Stomach (tissue), 9 donors: ENCODE data around the gene TAF4. TPM values are rescaled to one million over a fixed set of nuclear protein-coding genes. Genes with fewer than 3 reads are reported as not detected.

Experiments used
- DNase-seq, 2 donors: peaks; one replicate each; pipeline versions ENCODE4 v3.0.0 to v3.0.0-alpha.2; 2013 to 2019
- H3K27ac ChIP-seq, 5 donors: fragments of 200-600 bp in 4 of 5; sonication (generic) in 4 of 5; one replicate each; pipeline ENCODE4 v1.5.1; 2013 to 2019; ENCODE audit warnings: mild to moderate bottlenecking in 1 of 5, moderate library complexity in 1 of 5
- H3K27me3 ChIP-seq, 3 donors: fragments of 200-600 bp; sonication (generic); one replicate each; pipeline ENCODE4 v1.5.1; 2017 to 2019; ENCODE audit warnings: mixed run types in 1 of 3
- H3K36me3 ChIP-seq, 4 donors: fragments of 200-600 bp; sonication (generic); 1 replicate in 3 of 4; 2 replicates in 1 of 4; pipeline ENCODE4 v1.5.1; 2016 to 2019
- H3K4me1 ChIP-seq, 4 donors: fragments of 200-600 bp; sonication (generic); one replicate each; pipeline ENCODE4 v1.5.1; 2016 to 2019
- H3K4me3 ChIP-seq, 4 donors: fragments of 200-600 bp; sonication (generic) in 3 of 4; one replicate each; pipeline ENCODE4 v1.5.1; 2016 to 2019; ENCODE audit warnings: mild to moderate bottlenecking in 1 of 4
- H3K9me3 ChIP-seq, 4 donors: fragments of 200-600 bp; sonication (generic); one replicate each; pipeline ENCODE4 v1.5.1; 2016 to 2019
- CTCF ChIP-seq, 7 experiments: fragments of 450-650 bp in 4 of 7; fragments of 200-600 bp in 3 of 7; sonication (generic) in 3 of 7; IDR thresholded peaks; one replicate each; pipeline ENCODE4 v1.5.1; 2016 to 2019; ENCODE audit warnings: antibody characterized with exemption in 7 of 7, control low read depth in 2 of 7, mild to moderate bottlenecking in 1 of 7
- EP300 ChIP-seq: sonication (generic); formaldehyde crosslinking; IDR thresholded peaks from one replicate; pipeline ENCODE4 v1.6.1; 2017; ENCODE audit warnings: antibody characterized with exemption
- POLR2A ChIP-seq, 4 donors: fragments of 450-650 bp; IDR thresholded peaks; one replicate each; pipeline ENCODE4 v1.6.1; 2016; ENCODE audit warnings: antibody characterized with exemption in 4 of 4, control low read depth in 2 of 4, mild to moderate bottlenecking in 1 of 4, moderate library complexity in 1 of 4
- POLR2AphosphoS5 ChIP-seq, 3 donors: sonication (generic); formaldehyde crosslinking; IDR thresholded peaks; one replicate each; pipeline ENCODE4 v1.6.1; 2016; ENCODE audit warnings: antibody characterized with exemption in 3 of 3
- WGBS, 5 donors: extraction: QIAGEN DNeasy Blood & Tissue Kit in 3 of 5; methylation state at CpG; one replicate each; pipeline versions ENCODE4 v1.1.5 to v1.1.7; 2013 to 2018; 5-methylcytosine and 5-hydroxymethylcytosine counted together
- intact Hi-C: fragments of 100-400 bp; cut with DNase I; formaldehyde crosslinking; loops from one replicate; pipeline ENCODE4 v1.15.1; 2023; ENCODE audit warnings: low total_unique reads
- polyA plus RNA-seq, 3 donors: library from polyadenylated mRNA; stranded (reverse); fragments of 200-250 nt; gene quantifications; one replicate each; pipeline ENCODE4 v1.2.3, GENCODE V29; 2013
- total RNA-seq, 5 donors: library from RNA; depleted of rRNA; stranded (reverse); fragments of >200 nt; gene quantifications; one replicate each; pipeline versions ENCODE4 v1.1.0 to v1.2.3, GENCODE V29; 2014 to 2016
- donor health status: healthy with polysubstance abuse.
- donor health status: Bipolar disorder and iron deficiency.
- donor health status: healthy.

The TAF4 gene
- total and polyA plus RNA-seq, 8 donors: 3.2 to 33.9 (median 11.2) TPM

GRCh38 chr20:62069741-62070216, 4.1 kb upstream of the TAF4 start:
- Histone ChIP-seq H3K9me3 (peaks cover 0 to 21% (median 15%) of the 10 kb centered on the region in 4 donors), H3K27ac (no peak overlapping the region), H3K27me3 (no peaks in the 10 kb centered on the region), H3K4me3 (no peak overlapping the region), H3K4me1 (peaks cover 14 to 16% (median 15%) of the 10 kb centered on the region in 4 donors), H3K36me3 (no peaks in the 10 kb centered on the region)
- 69 to 89% (median 80%) methylated on average over 10 to 11 of the region's 11 CpGs for WGBS, 5 donors
- TF ChIP-seq POLR2AphosphoS5 (IDR thresholded peaks at IDR 0.05): no peak
- TF ChIP-seq CTCF (IDR thresholded peaks at IDR 0.05): no peak
- no peak for TF ChIP-seq POLR2A (IDR thresholded peaks at IDR 0.05)
- no peak for TF ChIP-seq EP300
- no peak for DNase-seq
- intact Hi-C loops: loop anchor here (5.0 kb wide), 2 partner anchors 68 to 333 kb away; no protein-coding TSS in a partner anchor

- Histone ChIP-seq H3K36me3 (no peaks in the 10 kb centered on the region), H3K27ac (no peak overlapping the region), H3K4me3 (no peak overlapping the region), H3K27me3 (no peaks in the 10 kb centered on the region), H3K9me3 (peaks cover 0 to 15% (median 13%) of the 10 kb centered on the region in 4 donors), H3K4me1 (peaks cover 19 to 20% (median 20%) of the 10 kb centered on the region in 4 donors)
- 79 to 88% (median 86%) methylated on average over 7 of the region's 7 CpGs for whole genome bisulfite sequencing, 5 donors
- DNase-seq: no peak
- TF ChIP-seq POLR2A (IDR thresholded peaks at IDR 0.05) (no peak), POLR2AphosphoS5 (IDR thresholded peaks at IDR 0.05) (no peak), EP300 (no peak), CTCF (IDR thresholded peaks at IDR 0.05) (no peak)
- intact Hi-C loops: loop anchor here (5.0 kb wide), 2 partner anchors 68 to 333 kb away; no protein-coding TSS in a partner anchor
Observed at GRCh38 chr20:62068997-62069396, 3.3 kb upstream of the TAF4 start.

GRCh38 chr20:62067547-62068260, 2.0 kb upstream of the TAF4 start:
- H3K27ac ChIP-seq: peak overlapping the region in 2 of 5 donors; percentile 91 to 94
- WGBS, 5 donors: 57 to 79% (median 69%) methylated on average over 16 to 18 of the region's 18 CpGs

More at GRCh38 chr20:62067547-62068260, 2.0 kb upstream of the TAF4 start:
- no peaks in the 10 kb centered on the region for H3K27me3 ChIP-seq
- TF ChIP-seq CTCF (IDR thresholded peaks at IDR 0.05) (no peak), POLR2A (IDR thresholded peaks at IDR 0.05) (no peak), POLR2AphosphoS5 (IDR thresholded peaks at IDR 0.05) (no peak), EP300 (no peak)
- intact Hi-C loops: loop anchor here (5.0 kb wide), 2 partner anchors 70 to 335 kb away; no protein-coding TSS in a partner anchor
- H3K9me3 ChIP-seq: peaks cover 0 to 2% (median under 1%) of the 10 kb centered on the region in 4 donors
- peaks cover 32 to 33% (median 33%) of the 10 kb centered on the region in 4 donors for H3K4me1 ChIP-seq
- no peaks in the 10 kb centered on the region for H3K36me3 ChIP-seq
- peak in 1 of 2 donors; percentile 35 for DNase-seq
- peak overlapping the region in 1 of 4 donors; percentile 79 for H3K4me3 ChIP-seq
